ENCODE results near the gene HSPD1.

HSPD1 gene

DNA sequence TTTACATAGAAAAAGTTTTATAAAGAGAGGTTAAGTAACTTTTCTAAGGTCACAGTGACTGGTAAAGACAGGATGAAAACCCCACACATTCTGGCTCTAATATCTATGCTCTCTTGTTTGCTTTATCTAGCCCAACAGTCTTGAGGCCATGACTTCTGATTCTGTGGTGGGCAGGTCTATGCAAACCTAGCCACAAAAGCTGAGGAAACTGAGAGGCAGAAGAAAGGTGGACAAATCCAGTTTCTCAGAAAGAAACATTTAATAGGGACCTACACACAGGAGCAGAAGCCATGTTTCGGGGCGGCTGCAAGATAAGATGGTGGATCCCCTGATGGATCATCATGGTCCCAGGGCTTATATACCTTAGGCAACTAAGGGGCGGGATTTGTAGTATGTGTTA lies 21.8 kb downstream of the HSPD1 start:
- no peak for DNase-seq (ENCODE audit: low read depth)
- no peak overlapping the region for H3K4me3 ChIP-seq (ENCODE audit: low read depth, low read length)
- TF ChIP-seq MYC (IDR thresholded peaks at IDR 0.05; ENCODE audit: low read depth, low read length) = no peak
- TF ChIP-seq, protein P1, sequence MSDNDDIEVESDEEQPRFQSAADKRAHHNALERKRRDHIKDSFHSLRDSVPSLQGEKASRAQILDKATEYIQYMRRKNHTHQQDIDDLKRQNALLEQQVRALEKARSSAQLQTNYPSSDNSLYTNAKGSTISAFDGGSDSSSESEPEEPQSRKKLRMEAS (IDR thresholded peaks at IDR 0.05; ENCODE audit: low read depth, low read length) = no peak
- TF ChIP-seq POLR2A (IDR thresholded peaks at IDR 0.05; ENCODE audit: extremely low read depth, insufficient read length) = no peak
- TF ChIP-seq CTCF (IDR thresholded peaks at IDR 0.05; ENCODE audit: low read depth, low read length) = no peak

GRCh38 chr2:197472166-197472565 lies 27.5 kb downstream of the HSPD1 start:
- no peak for DNase-seq (ENCODE audit: low read depth)
- no peak overlapping the region for H3K4me3 ChIP-seq (ENCODE audit: low read depth, low read length)
- no peak for TF ChIP-seq MYC (IDR thresholded peaks at IDR 0.05; ENCODE audit: low read depth, low read length)
- TF ChIP-seq, protein P1 (IDR thresholded peaks at IDR 0.05; ENCODE audit: low read depth, low read length) = no peak
- TF ChIP-seq CTCF (IDR thresholded peaks at IDR 0.05; ENCODE audit: low read depth, low read length) = no peak

DNA sequence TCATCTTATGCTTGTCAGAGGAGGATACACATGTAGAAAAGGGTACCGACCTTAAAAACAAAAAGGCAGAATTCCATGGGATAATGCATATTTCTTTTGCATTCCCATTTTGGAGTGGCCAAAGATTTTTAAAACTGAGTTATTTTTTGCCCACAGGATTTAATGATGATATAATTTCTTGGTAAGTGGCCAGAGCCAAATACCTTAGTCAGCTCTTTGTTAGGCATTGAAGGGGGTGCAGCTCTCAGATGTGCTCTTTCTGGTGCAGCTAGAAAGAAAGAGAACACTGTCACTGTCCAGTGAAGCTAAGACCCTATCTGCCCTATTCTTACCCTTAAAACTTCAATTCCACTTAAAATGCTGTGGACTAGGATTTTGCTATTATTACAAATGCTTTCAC lies 35.5 kb downstream of the HSPD1 start:
- no peak for DNase-seq (ENCODE audit: low read depth)
- TF ChIP-seq, protein P1 (IDR thresholded peaks at IDR 0.05; ENCODE audit: low read depth, low read length) = no peak
- no peak for TF ChIP-seq POLR2A (IDR thresholded peaks at IDR 0.05; ENCODE audit: extremely low read depth, insufficient read length)
- no peak for TF ChIP-seq MYC (IDR thresholded peaks at IDR 0.05; ENCODE audit: low read depth, low read length)
- TF ChIP-seq CTCF (IDR thresholded peaks at IDR 0.05; ENCODE audit: low read depth, low read length) = no peak

GRCh38 chr2:197461057-197461456 lies 38.6 kb downstream of the HSPD1 start:
- DNase-seq (ENCODE audit: low read depth) = no peak
- TF ChIP-seq MYC (IDR thresholded peaks at IDR 0.05; ENCODE audit: low read depth, low read length) (no peak), POLR2A (IDR thresholded peaks at IDR 0.05; ENCODE audit: extremely low read depth, insufficient read length) (no peak), CTCF (IDR thresholded peaks at IDR 0.05; ENCODE audit: low read depth, low read length) (no peak)
- TF ChIP-seq, protein P1 (IDR thresholded peaks at IDR 0.05; ENCODE audit: low read depth, low read length) = no peak
- H3K4me3 ChIP-seq (ENCODE audit: low read depth, low read length) = no peak overlapping the region

More for the DNA sequence above, 35.5 kb downstream of the HSPD1 start:
- H3K4me3 ChIP-seq (ENCODE audit: low read depth, low read length) = no peak overlapping the region

DNA sequence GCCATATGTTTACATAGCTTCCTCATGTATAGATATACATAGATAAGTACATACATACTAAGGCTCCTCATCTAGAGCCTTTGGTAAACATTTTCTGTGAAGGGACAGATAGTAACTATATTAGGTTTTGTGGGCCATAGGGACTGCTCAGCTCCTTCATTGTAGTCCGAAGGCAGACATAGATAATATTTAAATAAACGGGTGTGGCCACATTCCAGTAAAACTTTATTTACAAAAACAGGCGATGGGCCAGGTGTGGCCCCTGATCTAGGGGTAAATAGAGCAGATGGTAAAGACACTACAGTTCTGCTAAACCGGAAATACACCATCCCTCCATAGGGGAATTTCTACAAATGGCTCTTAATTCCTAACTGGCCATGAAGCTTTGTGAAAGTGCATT lies 39.0 kb downstream of the HSPD1 start:
- TF ChIP-seq POLR2A (IDR thresholded peaks at IDR 0.05; ENCODE audit: extremely low read depth, insufficient read length) (no peak), CTCF (IDR thresholded peaks at IDR 0.05; ENCODE audit: low read depth, low read length) (no peak)
- no peak overlapping the region for H3K4me3 ChIP-seq (ENCODE audit: low read depth, low read length)
- no peak for DNase-seq (ENCODE audit: low read depth)

DNA sequence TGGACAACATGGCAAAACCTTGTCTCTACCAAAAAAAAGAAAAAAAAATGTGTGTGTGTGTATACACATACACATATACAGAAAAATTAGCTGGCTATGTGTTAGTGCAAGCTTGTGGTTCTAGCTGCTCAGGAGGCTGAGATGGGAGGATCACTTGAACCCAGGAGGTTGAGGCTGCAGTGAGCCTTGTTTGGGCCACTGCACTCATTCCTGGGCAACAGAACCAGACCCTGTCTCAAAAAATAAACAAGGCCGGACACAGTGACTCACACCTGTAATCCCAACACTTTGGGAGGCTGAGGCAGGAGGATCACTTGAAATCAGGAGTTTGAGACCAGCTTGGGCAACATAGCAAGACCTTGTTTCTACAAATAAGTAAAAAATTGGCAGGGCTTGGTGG lies 44.2 kb downstream of the HSPD1 start:
- TF ChIP-seq, protein P1 (IDR thresholded peaks at IDR 0.05; ENCODE audit: low read depth, low read length) = no peak
- TF ChIP-seq MYC (IDR thresholded peaks at IDR 0.05; ENCODE audit: low read depth, low read length) (no peak), POLR2A (IDR thresholded peaks at IDR 0.05; ENCODE audit: extremely low read depth, insufficient read length) (no peak), CTCF (IDR thresholded peaks at IDR 0.05; ENCODE audit: low read depth, low read length) (no peak)
- DNase-seq (ENCODE audit: low read depth) = no peak
- H3K4me3 ChIP-seq (ENCODE audit: low read depth, low read length) = peak overlapping the region; percentile 98
